ENCODE results near the gene ATP5MC2. TPM values are rescaled to one million over a fixed set of nuclear protein-coding genes. Genes with fewer than 3 reads are reported as not detected.

ATP5MC2 gene
- total RNA-seq, 4 donors from 2014 or later: 428 to 714 (median 580) TPM

- Histone ChIP-seq H3K9me3 (no peaks in the 10 kb centered on the region), H3K36me3 (peaks cover 6 to 69% of the 10 kb centered on the region in 2 donors), H3K4me1 (peaks cover 18 to 23% of the 10 kb centered on the region in 2 donors), H3K27ac (peak overlapping the region in 2 of 4 donors; percentile 21 to 48), H3K4me3 (no peak overlapping the region), H3K27me3 (no peaks in the 10 kb centered on the region)
- intact Hi-C loops (cut with DNase I; ENCODE audit: low total_unique reads): no loop called here
- DNase-seq (no peak), ATAC-seq (no peak)
- TF ChIP-seq CTCF (IDR thresholded peaks at IDR 0.05 in 4 of 5, conservative IDR thresholded peaks at IDR 0.05 in 1 of 5) (no peak), POLR2A (IDR thresholded peaks at IDR 0.05) (no peak)
- in situ Hi-C loops (cut with MboI; ENCODE audit: low sequenced_read_pairs in 4 of 4): loop anchor here in 2 of 4 donors (5.0 to 10.0 kb wide), 3 partner anchors 46 to 129 kb away; partner anchors contain the start of gene ATF7 (in 1 of the 2)
These were observed 4.9 kb downstream of the ATP5MC2 start for GRCh38 chr12:53670971-53671370.

GRCh38 chr12:53670308-53670707 lies 5.6 kb downstream of the ATP5MC2 start:
- no peak overlapping the region for H3K4me3 ChIP-seq
- no peaks in the 10 kb centered on the region for H3K9me3 ChIP-seq
- TF ChIP-seq POLR2A (IDR thresholded peaks at IDR 0.05): no peak
- TF ChIP-seq CTCF (IDR thresholded peaks at IDR 0.05 in 4 of 5, conservative IDR thresholded peaks at IDR 0.05 in 1 of 5): no peak
- intact Hi-C loops (cut with DNase I; ENCODE audit: low total_unique reads): no loop called here
- H3K27ac ChIP-seq: peak overlapping the region; percentile 20 to 48 (median 24)
- H3K27me3 ChIP-seq: no peaks in the 10 kb centered on the region
- ATAC-seq (no peak), DNase-seq (no peak)
- peaks cover 17 to 23% of the 10 kb centered on the region in 2 donors for H3K4me1 ChIP-seq
- in situ Hi-C loops (cut with MboI; ENCODE audit: low sequenced_read_pairs in 4 of 4): loop anchor here in 2 of 4 donors (5.0 to 10.0 kb wide), 3 partner anchors 46 to 128 kb away; partner anchors contain the start of gene ATF7 (in 1 of the 2)
- H3K36me3 ChIP-seq: peaks cover 6 to 76% of the 10 kb centered on the region in 2 donors

- ATAC-seq: no peak
- no peaks in the 10 kb centered on the region for H3K27me3 ChIP-seq
- peaks cover 5 to 64% of the 10 kb centered on the region in 2 donors for H3K36me3 ChIP-seq
- no peaks in the 10 kb centered on the region for H3K9me3 ChIP-seq
- in situ Hi-C loops (cut with MboI; ENCODE audit: low sequenced_read_pairs in 4 of 4): no loop called here
- TF ChIP-seq POLR2A (IDR thresholded peaks at IDR 0.05) (no peak), CTCF (IDR thresholded peaks at IDR 0.05 in 4 of 5, conservative IDR thresholded peaks at IDR 0.05 in 1 of 5) (no peak)
- H3K4me1 ChIP-seq: peaks cover 4 to 8% of the 10 kb centered on the region in 2 donors
- peak overlapping the region; percentile 4 to 62 (median 38) for H3K27ac ChIP-seq
- intact Hi-C loops (cut with DNase I; ENCODE audit: low total_unique reads): no loop called here
- no peak overlapping the region for H3K4me3 ChIP-seq
- no peak for DNase-seq
These were observed 8.8 kb downstream of the ATP5MC2 start for GRCh38 chr12:53667080-53667479.

GRCh38 chr12:53664936-53665335 lies 10.9 kb downstream of the ATP5MC2 start:
- intact Hi-C loops (cut with DNase I; ENCODE audit: low total_unique reads): no loop called here
- H3K36me3 ChIP-seq: peaks cover 0 to 44% of the 10 kb centered on the region in 2 donors
- ATAC-seq: no peak
- in situ Hi-C loops (cut with MboI; ENCODE audit: low sequenced_read_pairs in 4 of 4): no loop called here
- DNase-seq: no peak
- peaks cover 6% of the 10 kb centered on the region in 2 donors for H3K4me1 ChIP-seq
- TF ChIP-seq POLR2A (IDR thresholded peaks at IDR 0.05): no peak
- TF ChIP-seq CTCF (IDR thresholded peaks at IDR 0.05 in 4 of 5, conservative IDR thresholded peaks at IDR 0.05 in 1 of 5): no peak
- H3K9me3 ChIP-seq: no peaks in the 10 kb centered on the region
- H3K27me3 ChIP-seq: no peaks in the 10 kb centered on the region
- peak overlapping the region; percentile 16 to 45 (median 40) for H3K27ac ChIP-seq
- no peak overlapping the region for H3K4me3 ChIP-seq

GRCh38 chr12:53664191-53664590 lies 11.7 kb downstream of the ATP5MC2 start:
- peak overlapping the region in 3 of 4 donors; percentile 14 to 41 (median 16) for H3K27ac ChIP-seq
- peaks cover 12 to 14% of the 10 kb centered on the region in 2 donors for H3K4me1 ChIP-seq
- no peak for ATAC-seq
- no peaks in the 10 kb centered on the region for H3K27me3 ChIP-seq
- in situ Hi-C loops (cut with MboI; ENCODE audit: low sequenced_read_pairs in 4 of 4) (no loop called here), intact Hi-C loops (cut with DNase I; ENCODE audit: low total_unique reads) (no loop called here)
- H3K36me3 ChIP-seq: peaks cover 0 to 37% of the 10 kb centered on the region in 2 donors
- TF ChIP-seq CTCF (IDR thresholded peaks at IDR 0.05 in 4 of 5, conservative IDR thresholded peaks at IDR 0.05 in 1 of 5) (no peak), POLR2A (IDR thresholded peaks at IDR 0.05) (no peak)
- DNase-seq: no peak
- no peak overlapping the region for H3K4me3 ChIP-seq
- H3K9me3 ChIP-seq: no peaks in the 10 kb centered on the region

All from gastrocnemius medialis (tissue), 4 donors.